ENCODE results near the gene ILDR1.

GRCh38 chr3:121998611-121999473, 23.2 kb downstream of the ILDR1 start:
- no peak for TF ChIP-seq SIN3A (IDR thresholded peaks at IDR 0.05; ENCODE audit: borderline replicate concordance, insufficient read depth, low read length)
- no peak for TF ChIP-seq POLR2AphosphoS5 (IDR thresholded peaks at IDR 0.05; ENCODE audit: low read depth, low read length)

Data from PFSK-1 (cell line).